ENCODE results near the gene SFTPD. TPM values are rescaled to one million over a fixed set of nuclear protein-coding genes. Genes with fewer than 3 reads are reported as not detected.

Gene SFTPD
- total RNA-seq, 2 donors from 2014 or later, result 0.33 to 1.6 TPM

- H3K27ac ChIP-seq, result no peak overlapping the region
- H3K36me3 ChIP-seq (replicated peaks in 1 of 2; ENCODE audit: insufficient read depth in 1 of 2, low read depth in 2 of 2), result no peaks in the 10 kb centered on the region
- no peaks in the 10 kb centered on the region for H3K9me3 ChIP-seq
- no peak overlapping the region for H3K4me3 ChIP-seq
- DNase-seq (no peak), ATAC-seq (no peak)
- peaks cover 8% of the 10 kb centered on the region for H3K4me1 ChIP-seq
- TF ChIP-seq, protein P1, sequence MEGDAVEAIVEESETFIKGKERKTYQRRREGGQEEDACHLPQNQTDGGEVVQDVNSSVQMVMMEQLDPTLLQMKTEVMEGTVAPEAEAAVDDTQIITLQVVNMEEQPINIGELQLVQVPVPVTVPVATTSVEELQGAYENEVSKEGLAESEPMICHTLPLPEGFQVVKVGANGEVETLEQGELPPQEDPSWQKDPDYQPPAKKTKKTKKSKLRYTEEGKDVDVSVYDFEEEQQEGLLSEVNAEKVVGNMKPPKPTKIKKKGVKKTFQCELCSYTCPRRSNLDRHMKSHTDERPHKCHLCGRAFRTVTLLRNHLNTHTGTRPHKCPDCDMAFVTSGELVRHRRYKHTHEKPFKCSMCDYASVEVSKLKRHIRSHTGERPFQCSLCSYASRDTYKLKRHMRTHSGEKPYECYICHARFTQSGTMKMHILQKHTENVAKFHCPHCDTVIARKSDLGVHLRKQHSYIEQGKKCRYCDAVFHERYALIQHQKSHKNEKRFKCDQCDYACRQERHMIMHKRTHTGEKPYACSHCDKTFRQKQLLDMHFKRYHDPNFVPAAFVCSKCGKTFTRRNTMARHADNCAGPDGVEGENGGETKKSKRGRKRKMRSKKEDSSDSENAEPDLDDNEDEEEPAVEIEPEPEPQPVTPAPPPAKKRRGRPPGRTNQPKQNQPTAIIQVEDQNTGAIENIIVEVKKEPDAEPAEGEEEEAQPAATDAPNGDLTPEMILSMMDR (IDR thresholded peaks at IDR 0.05), result no peak
- no peak for TF ChIP-seq POLR2A (IDR thresholded peaks at IDR 0.05)
- 91 to 92% methylated on average over 6 to 7 of the region's 7 CpGs for WGBS, 2 donors
- intact Hi-C loops (cut with DNase I), result loop anchor here (10.0 kb wide), 1 partner anchor 393 kb away; no protein-coding TSS in a partner anchor
- peaks cover 0 to 3% of the 10 kb centered on the region in 2 donors for H3K27me3 ChIP-seq
Observed at GRCh38 chr10:79928028-79928583, 20.8 kb downstream of the SFTPD start.

GRCh38 chr10:79927111-79927828 is 21.6 kb downstream of the SFTPD start:
- peak; percentile 27 to 75 (median 49) for DNase-seq
- peaks cover 0 to 2% of the 10 kb centered on the region in 2 donors for H3K36me3 ChIP-seq (replicated peaks in 1 of 2; ENCODE audit: insufficient read depth in 1 of 2, low read depth in 2 of 2)
- TF ChIP-seq, protein P1 (IDR thresholded peaks at IDR 0.05), result no peak
- TF ChIP-seq POLR2A (IDR thresholded peaks at IDR 0.05), result no peak
- no peak overlapping the region for H3K4me3 ChIP-seq
- peak overlapping the region in 3 of 4 donors; percentile 21 to 42 (median 32) for H3K27ac ChIP-seq
- 43 to 83% methylated on average over 3 of the region's 3 CpGs for WGBS, 2 donors
- H3K27me3 ChIP-seq, result peaks cover 0 to 3% of the 10 kb centered on the region in 2 donors
- no peaks in the 10 kb centered on the region for H3K9me3 ChIP-seq
- intact Hi-C loops (cut with DNase I), result loop anchor here (10.0 kb wide), 1 partner anchor 392 kb away; no protein-coding TSS in a partner anchor
- H3K4me1 ChIP-seq, result peaks cover 8% of the 10 kb centered on the region
- ATAC-seq, result peak; percentile 68

- Histone ChIP-seq H3K9me3 (no peaks in the 10 kb centered on the region), H3K4me1 (peaks cover 8% of the 10 kb centered on the region), H3K36me3 (replicated peaks in 1 of 2; ENCODE audit: insufficient read depth in 1 of 2, low read depth in 2 of 2) (peaks cover 0 to 2% of the 10 kb centered on the region in 2 donors), H3K4me3 (no peak overlapping the region), H3K27ac (no peak overlapping the region), H3K27me3 (peaks cover 0 to 3% of the 10 kb centered on the region in 2 donors)
- DNase-seq, result no peak
- no peak for TF ChIP-seq POLR2A (IDR thresholded peaks at IDR 0.05)
- TF ChIP-seq, protein P1 (IDR thresholded peaks at IDR 0.05), result no peak
- ATAC-seq, result no peak
- WGBS, 2 donors, result 68 to 85% methylated on average over 4 to 7 of the region's 7 CpGs
- intact Hi-C loops (cut with DNase I), result loop anchor here (10.0 kb wide), 1 partner anchor 391 kb away; no protein-coding TSS in a partner anchor
Observed at GRCh38 chr10:79926037-79926436, 22.9 kb downstream of the SFTPD start.

DNA sequence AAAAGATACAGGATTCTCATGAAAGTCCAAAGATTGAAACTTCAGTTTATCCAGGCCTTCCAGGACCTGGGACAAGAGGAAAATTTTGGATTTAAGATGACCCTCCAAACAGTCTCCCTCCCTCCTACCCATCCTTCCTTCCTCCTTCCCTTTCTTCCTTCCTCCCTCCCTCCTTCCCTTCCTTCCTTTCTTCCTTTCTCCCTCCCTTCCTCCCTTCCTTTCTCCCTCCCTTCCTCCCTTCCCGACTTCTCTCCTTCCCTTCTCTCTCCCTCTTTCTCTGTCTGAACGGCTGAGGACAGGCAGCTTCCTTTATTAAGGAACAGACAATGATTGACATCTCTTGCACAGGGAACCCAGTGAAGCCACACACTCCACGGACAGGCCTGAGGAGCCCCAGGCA is 23.3 kb downstream of the SFTPD start:
- TF ChIP-seq, protein P1 (IDR thresholded peaks at IDR 0.05), result no peak
- TF ChIP-seq POLR2A (IDR thresholded peaks at IDR 0.05), result no peak
- H3K27ac ChIP-seq, result no peak overlapping the region
- peaks cover 0 to 2% of the 10 kb centered on the region in 2 donors for H3K36me3 ChIP-seq (replicated peaks in 1 of 2; ENCODE audit: insufficient read depth in 1 of 2, low read depth in 2 of 2)
- no peak overlapping the region for H3K4me3 ChIP-seq
- DNase-seq (no peak), ATAC-seq (no peak)
- 68 to 88% methylated on average over 3 of the region's 3 CpGs for WGBS, 2 donors
- no peaks in the 10 kb centered on the region for H3K9me3 ChIP-seq
- H3K4me1 ChIP-seq, result peaks cover 8% of the 10 kb centered on the region
- H3K27me3 ChIP-seq, result peaks cover 0 to 3% of the 10 kb centered on the region in 2 donors
- intact Hi-C loops (cut with DNase I), result loop anchor here (10.0 kb wide), 1 partner anchor 391 kb away; no protein-coding TSS in a partner anchor
